Heart left ventricle (tissue), 16 donors: ENCODE measurements around the gene BAIAP2. TPM values are rescaled to one million over a fixed set of nuclear protein-coding genes. Genes with fewer than 3 reads are reported as not detected.

Experiments used
- ATAC-seq, 4 donors: fragments of 200-7000 bp; cut with Tn5 transposase; one replicate each; pipeline ENCODE4 v1.9.1; 2020 to 2022; ENCODE audit warnings: moderate library complexity in 4 of 4, mild to moderate bottlenecking in 3 of 4, moderate number of reproducible peaks in 1 of 4
- DNase-seq, 5 donors: peaks; one replicate each; pipeline ENCODE4 v3.0.0-alpha.2; 2020
- H3K27ac ChIP-seq, 12 donors: fragments of 200-600 bp; sonication (generic) in 4 of 12; one replicate each; pipeline versions ENCODE4 v1.5.0 to v1.8.0; 2016 to 2022; ENCODE audit warnings: mild to moderate bottlenecking in 2 of 12
- H3K27me3 ChIP-seq, 9 donors: fragments of 200-600 bp; sonication (generic) in 2 of 9; one replicate each; pipeline versions ENCODE4 v1.5.1 to v1.8.0; 2016 to 2022; ENCODE audit warnings: mild to moderate bottlenecking in 3 of 9
- H3K36me3 ChIP-seq, 9 donors: fragments of 200-600 bp; sonication (generic) in 2 of 9; one replicate each; pipeline versions ENCODE4 v1.5.0 to v1.8.0; 2018 to 2022; ENCODE audit warnings: mild to moderate bottlenecking in 2 of 9
- H3K4me1 ChIP-seq, 12 donors: fragments of 200-600 bp; sonication (generic) in 4 of 12; one replicate each; pipeline versions ENCODE4 v1.5.0 to v1.8.0; 2016 to 2022; ENCODE audit warnings: mild to moderate bottlenecking in 3 of 12
- H3K4me3 ChIP-seq, 12 donors: fragments of 200-600 bp; sonication (generic) in 4 of 12; one replicate each; pipeline versions ENCODE4 v1.5.0 to v1.8.0; 2017 to 2022; ENCODE audit warnings: mild to moderate bottlenecking in 9 of 12, moderate library complexity in 4 of 12
- H3K9me3 ChIP-seq, 12 donors: fragments of 200-600 bp; sonication (generic) in 4 of 12; one replicate each; pipeline versions ENCODE4 v1.5.0 to v1.8.0; 2016 to 2022; ENCODE audit warnings: mild to moderate bottlenecking in 1 of 12
- POLR2A ChIP-seq, 2 donors: fragments of 450-650 bp; IDR thresholded peaks; one replicate each; pipeline ENCODE4 v1.6.1; 2017; ENCODE audit warnings: antibody characterized with exemption in 2 of 2, mild to moderate bottlenecking in 2 of 2, moderate library complexity in 2 of 2
- WGBS, 4 donors: extraction: QIAGEN DNeasy Blood & Tissue Kit in 2 of 4; methylation state at CpG; one replicate each; pipeline versions ENCODE4 v1.1.5 to v1.1.7; 2013 to 2018; 5-methylcytosine and 5-hydroxymethylcytosine counted together
- intact Hi-C, 10 donors: fragments of 100-400 bp; cut with DNase I; formaldehyde crosslinking; loops; one replicate each; pipeline versions ENCODE4 v1.11.1 to v1.14.2; 2022
- polyA plus RNA-seq, 2 donors: library from polyadenylated mRNA; stranded (reverse); fragments of 200-250 nt; gene quantifications; one replicate each; pipeline ENCODE4 v1.2.3, GENCODE V29; 2013
- total RNA-seq, 9 donors: library from RNA; depleted of rRNA in 2 of 9; stranded (reverse); fragments of >200 nt in 2 of 9; fragmentation: NEBNext Ultra II Directional in 3 of 9; extraction: Animal tissue kit (Norgen Biotek cat#: 25700) in 3 of 9; gene quantifications; one replicate each; pipeline versions ENCODE4 v1.1.0 to v1.2.4, GENCODE V29; 2016 to 2023
- TF ChIP-seq, protein P1 (sequence below), 12 donors: fragments of 200-600 bp; sonication (generic) in 4 of 12; IDR thresholded peaks; one replicate each; pipeline versions ENCODE4 v1.5.0 to v1.8.0; 2018 to 2022; ENCODE audit warnings: antibody characterized with exemption in 12 of 12, mild to moderate bottlenecking in 5 of 12
- donor health status: ischemic (EF 13 %, LVEDD 7.1; RV severe dilation, severe dysfunction).
- donor health status: healthy with polysubstance abuse.
- donor health status: DM: no; HTN: yes; CAD: no.
- donor health status: DM: no; HTN: no; CAD: no.
- donor health status: ischemic (EF 25% LVEDD 6.9; RV normal size, moderate dysfunction).
- donor health status: ischemic (EF 25% LVEDD 5.7; RV mildly dilated, moderate dysfunction).
- donor health status: healthy.
- donor health status: DM: yes; HTN: yes; CAD: no.
- donor health status: ischemic (EF 35%, LVEDD 5.7; RV mildly dilated, moderate dysfunction).
- donor health status: nonischemic (EF 11% LVEDD 7.7; RV severe dilation, severe dysfunction).
- donor health status: DM: yes; HTN: yes; CAD: no.
- donor health status: PGD.
- donor health status: ischemic (EF 29% LVEDD 5.4; RV normal size, mild dysfunction).
- donor health status: nonischemic (EF 23%, LVEDD 6.1; RV moderate dilation, normal function).

Gene BAIAP2
- total and polyA plus RNA-seq, 11 donors, result 8.9 to 30.2 (median 18.5) TPM

DNA sequence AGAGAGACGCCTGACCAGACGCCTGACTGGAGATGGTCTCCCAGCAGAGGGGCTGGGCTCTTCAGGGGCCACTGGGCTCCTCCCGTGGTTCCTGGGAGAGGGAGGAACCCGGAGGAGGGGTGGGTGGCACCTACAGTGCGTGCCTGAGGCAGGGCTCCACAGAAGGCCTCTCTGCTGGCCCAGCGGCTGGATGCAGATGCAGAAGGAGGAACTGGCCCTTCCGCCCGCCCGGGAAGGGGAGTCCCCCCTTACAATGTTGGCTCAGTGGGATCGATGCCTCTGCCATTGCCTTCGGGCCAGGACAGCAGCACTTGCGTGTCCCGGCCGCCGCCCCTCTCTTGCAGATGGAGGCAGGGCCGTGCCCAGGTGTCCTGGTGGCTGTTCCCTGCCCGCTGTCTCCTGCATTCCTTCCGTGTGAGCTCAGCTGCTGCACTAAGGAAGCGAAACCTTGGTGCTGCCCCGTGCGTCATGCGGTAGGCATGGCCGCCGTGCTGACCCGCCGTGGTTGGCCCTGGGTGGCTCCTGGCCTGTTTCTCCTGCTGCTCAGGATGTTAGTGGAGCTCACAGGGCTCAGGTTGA, 15.1 kb downstream of the BAIAP2 start:
- intact Hi-C loops, result no loop called here
- WGBS, 4 donors, result 43 to 69% (median 63%) methylated on average over 12 to 26 of the region's 26 CpGs
- Histone ChIP-seq H3K27me3 (no peaks in the 10 kb centered on the region), H3K9me3 (no peaks in the 10 kb centered on the region), H3K36me3 (no peaks in the 10 kb centered on the region), H3K4me1 (peaks cover 10 to 77% (median 44%) of the 10 kb centered on the region in 12 donors), H3K4me3 (peak overlapping the region in 7 of 12 donors; percentile 0 to 42 (median 24)), H3K27ac (peak overlapping the region in 8 of 12 donors; percentile 22 to 61 (median 42))
- no peak for TF ChIP-seq POLR2A (IDR thresholded peaks at IDR 0.05)
- TF ChIP-seq, protein P1, sequence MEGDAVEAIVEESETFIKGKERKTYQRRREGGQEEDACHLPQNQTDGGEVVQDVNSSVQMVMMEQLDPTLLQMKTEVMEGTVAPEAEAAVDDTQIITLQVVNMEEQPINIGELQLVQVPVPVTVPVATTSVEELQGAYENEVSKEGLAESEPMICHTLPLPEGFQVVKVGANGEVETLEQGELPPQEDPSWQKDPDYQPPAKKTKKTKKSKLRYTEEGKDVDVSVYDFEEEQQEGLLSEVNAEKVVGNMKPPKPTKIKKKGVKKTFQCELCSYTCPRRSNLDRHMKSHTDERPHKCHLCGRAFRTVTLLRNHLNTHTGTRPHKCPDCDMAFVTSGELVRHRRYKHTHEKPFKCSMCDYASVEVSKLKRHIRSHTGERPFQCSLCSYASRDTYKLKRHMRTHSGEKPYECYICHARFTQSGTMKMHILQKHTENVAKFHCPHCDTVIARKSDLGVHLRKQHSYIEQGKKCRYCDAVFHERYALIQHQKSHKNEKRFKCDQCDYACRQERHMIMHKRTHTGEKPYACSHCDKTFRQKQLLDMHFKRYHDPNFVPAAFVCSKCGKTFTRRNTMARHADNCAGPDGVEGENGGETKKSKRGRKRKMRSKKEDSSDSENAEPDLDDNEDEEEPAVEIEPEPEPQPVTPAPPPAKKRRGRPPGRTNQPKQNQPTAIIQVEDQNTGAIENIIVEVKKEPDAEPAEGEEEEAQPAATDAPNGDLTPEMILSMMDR (IDR thresholded peaks at IDR 0.05), result no peak
- ATAC-seq (peak in 3 of 4 donors; percentile 38 to 42 (median 41)), DNase-seq (peak in 2 of 5 donors; percentile 67 to 85)

DNA sequence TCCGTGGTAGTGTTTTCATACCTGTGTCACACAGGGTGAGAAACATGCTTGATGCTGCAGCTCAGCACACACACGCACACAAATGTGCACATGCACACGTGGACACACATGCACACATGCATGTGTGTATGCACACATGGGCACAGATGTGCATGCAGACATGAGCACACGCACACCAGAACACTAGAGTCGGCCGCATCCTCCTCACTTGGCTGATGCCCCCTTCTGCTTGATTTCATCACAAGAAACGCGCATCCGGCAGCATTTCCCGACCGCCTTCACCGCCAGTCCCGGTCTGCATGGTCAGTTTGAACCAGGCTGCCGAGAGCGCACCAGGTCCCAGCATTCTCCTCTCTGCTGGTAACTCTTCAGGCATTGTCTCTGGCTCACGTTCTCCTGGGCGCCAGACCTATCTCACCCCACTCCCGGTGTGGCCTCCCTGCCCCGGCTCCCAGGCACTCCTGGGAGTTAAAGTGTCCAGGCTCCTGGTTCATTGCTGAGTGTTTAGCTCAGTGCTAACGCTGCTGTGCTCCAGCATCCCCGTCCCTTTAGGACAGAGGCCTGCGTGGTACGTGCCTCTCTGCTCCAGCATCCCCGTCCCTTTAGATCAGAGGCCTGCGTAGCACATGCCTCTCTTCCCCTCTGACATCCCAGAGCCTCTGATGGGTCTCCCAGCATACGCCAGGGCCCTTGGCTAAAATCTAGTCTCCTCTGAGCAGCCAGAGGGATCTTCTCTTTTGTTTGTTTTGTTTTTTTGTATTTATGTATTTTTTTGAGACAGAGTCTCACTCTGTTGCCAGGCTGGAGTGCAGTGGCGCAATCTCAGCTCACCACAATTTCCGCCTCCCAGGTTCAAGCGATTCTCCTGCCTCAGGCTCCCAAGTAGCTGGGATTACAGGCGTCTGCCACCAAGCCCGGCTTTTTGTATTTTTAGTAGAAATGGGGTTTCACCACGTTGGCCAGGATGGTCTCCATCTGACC, 16.0 kb downstream of the BAIAP2 start:
- TF ChIP-seq, protein P1 (IDR thresholded peaks at IDR 0.05), result no peak
- TF ChIP-seq POLR2A (IDR thresholded peaks at IDR 0.05), result no peak
- intact Hi-C loops, result no loop called here
- DNase-seq (no peak), ATAC-seq (no peak)
- H3K27ac ChIP-seq, result peak overlapping the region in 4 of 12 donors; percentile 11 to 75 (median 58)
- no peaks in the 10 kb centered on the region for H3K27me3 ChIP-seq
- H3K36me3 ChIP-seq, result no peaks in the 10 kb centered on the region
- no peaks in the 10 kb centered on the region for H3K9me3 ChIP-seq
- 78 to 90% (median 84%) methylated on average over 26 to 32 of the region's 32 CpGs for WGBS, 4 donors
- peaks cover 2 to 68% (median 36%) of the 10 kb centered on the region in 12 donors for H3K4me1 ChIP-seq
- H3K4me3 ChIP-seq, result peak overlapping the region in 1 of 12 donors; percentile 28

DNA sequence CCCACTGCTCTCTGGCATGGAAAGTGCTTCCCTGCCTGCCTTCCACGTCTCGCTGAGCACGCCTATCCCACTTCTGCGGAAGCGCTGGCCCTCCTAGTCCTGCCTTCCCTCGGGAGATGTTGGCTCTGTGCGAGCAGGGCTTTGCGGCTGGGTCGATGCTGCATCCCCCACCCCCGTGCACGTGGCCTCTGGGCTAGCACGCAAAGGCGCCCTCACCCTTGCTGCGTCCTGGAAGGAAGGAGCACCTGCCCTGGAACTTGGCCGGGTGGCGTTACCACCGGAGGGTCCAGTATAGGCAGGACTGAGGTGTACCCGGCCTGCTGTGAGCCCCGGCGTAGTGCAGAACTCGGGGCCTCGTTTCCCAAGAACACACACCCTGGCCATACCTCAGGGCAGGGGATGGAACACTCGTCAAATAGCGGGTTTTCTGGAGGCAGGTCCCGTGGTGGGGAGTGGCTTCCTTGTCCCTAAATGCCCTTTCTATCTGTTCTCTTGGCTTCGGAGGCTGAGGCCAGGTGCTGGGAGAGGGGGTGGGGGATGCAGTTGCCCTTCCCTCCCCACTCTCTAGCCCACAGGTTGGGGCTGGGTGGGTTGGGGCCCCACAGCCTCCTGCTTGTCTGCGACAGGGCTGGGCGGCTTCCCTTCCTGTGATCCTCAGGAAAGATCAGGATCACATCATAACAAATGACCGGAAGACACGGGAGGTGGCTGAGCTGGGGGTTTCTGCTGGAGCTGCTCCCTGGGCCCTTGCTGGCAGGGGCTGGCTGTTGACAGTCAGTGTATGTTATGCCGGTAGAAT, 17.4 kb downstream of the BAIAP2 start:
- H3K27ac ChIP-seq, result peak overlapping the region; percentile 10 to 83 (median 66)
- WGBS, 4 donors, result 59 to 68% (median 68%) methylated on average over 14 to 31 of the region's 31 CpGs
- intact Hi-C loops, result no loop called here
- H3K36me3 ChIP-seq, result no peaks in the 10 kb centered on the region
- TF ChIP-seq, protein P1 (IDR thresholded peaks at IDR 0.05), result no peak
- TF ChIP-seq POLR2A (IDR thresholded peaks at IDR 0.05), result no peak
- peak overlapping the region in 5 of 12 donors; percentile 5 to 16 (median 9) for H3K4me3 ChIP-seq
- no peaks in the 10 kb centered on the region for H3K27me3 ChIP-seq
- DNase-seq, result peak in 1 of 5 donors; percentile 47
- peak in 3 of 4 donors; percentile 3 to 68 (median 9) for ATAC-seq
- H3K9me3 ChIP-seq, result no peaks in the 10 kb centered on the region
- peaks cover under 1 to 70% (median 39%) of the 10 kb centered on the region in 12 donors for H3K4me1 ChIP-seq
